ENCODE measurements around the gene RCSD1.

The RCSD1 gene

DNA sequence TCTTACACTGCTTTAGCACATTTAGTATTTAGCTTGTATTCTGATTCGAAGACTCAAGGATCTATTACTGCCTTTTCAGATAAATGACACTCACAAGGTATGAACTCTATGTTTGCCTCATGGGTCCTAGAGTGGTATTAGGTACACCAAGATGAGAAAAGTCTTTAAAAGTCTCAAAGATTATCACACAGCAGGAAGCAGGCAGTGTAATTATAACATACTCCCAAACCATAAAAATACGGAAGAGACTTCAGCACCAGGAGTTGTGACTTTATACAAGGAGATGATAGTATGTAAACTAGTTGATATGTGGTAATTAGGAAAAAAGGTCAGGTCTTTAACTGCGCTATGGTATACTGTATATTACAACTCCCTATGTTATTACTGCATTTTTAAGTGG is 11.2 kb upstream of the RCSD1 start:
- DNase-seq: no peak

DNA sequence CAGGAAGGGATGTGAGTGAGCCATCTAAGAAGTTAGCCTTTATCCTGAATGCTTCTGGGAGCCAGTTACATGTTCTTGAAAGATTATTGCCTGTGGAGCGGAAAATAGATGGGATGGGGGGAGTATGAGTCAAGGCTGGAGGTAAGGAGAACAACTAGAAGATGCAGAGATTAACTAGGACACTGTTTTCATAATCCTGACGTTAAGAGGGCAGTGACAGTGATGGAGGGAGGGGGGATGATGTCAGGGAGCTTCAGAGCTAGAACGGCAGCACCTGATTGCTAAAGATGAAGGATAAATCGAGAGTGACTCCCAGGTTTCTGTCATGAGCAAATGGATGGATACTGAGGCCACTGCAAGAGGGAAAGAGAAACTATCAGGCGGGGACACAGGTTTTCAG is 10.0 kb upstream of the RCSD1 start:
- DNase-seq: no peak

DNA sequence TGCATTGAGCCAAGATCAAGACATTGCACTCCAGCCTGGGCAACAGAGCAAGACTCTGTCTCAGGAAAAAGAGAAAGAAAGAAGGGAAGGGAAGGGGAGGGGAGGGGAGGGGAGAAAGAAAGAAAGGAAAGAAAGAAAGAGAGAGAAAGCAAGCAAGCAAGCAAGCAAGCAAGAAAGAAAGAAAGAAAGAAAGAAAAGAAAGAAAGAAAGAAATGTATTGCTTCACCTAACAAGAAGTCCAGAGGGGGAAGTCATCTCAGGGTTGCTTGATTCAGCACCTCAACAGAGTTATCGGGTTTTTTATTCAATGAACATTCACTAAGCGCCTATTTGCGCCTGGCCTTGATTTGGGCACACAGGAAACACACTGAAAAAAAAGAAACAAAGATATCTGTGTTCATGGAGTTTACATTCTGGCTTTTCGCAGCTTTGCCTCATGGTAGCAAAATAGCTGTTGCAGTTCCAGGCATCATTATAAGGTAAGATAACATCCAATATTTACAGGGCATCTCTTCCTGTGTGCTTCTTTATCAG is 8.2 kb upstream of the RCSD1 start:
- DNase-seq: no peak

DNA sequence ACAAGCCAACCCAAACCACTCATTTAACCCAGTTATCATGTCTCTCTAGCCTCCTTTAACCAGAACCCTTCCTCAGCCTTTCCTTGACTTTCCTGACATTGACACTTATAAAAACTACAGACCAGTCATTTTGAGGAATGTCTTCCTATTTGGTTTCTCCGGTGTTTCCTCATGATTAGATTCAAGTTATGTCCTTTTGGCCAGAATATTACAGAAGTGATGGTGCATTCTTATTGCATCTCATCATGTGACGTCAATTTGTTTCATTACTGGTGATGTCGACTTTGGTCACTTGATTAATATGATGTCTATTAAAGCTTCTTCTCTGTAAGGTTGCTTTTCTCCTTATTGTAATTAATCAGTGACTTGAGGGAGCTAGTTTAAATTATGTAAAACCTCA is 6.1 kb upstream of the RCSD1 start:
- DNase-seq: no peak

DNA sequence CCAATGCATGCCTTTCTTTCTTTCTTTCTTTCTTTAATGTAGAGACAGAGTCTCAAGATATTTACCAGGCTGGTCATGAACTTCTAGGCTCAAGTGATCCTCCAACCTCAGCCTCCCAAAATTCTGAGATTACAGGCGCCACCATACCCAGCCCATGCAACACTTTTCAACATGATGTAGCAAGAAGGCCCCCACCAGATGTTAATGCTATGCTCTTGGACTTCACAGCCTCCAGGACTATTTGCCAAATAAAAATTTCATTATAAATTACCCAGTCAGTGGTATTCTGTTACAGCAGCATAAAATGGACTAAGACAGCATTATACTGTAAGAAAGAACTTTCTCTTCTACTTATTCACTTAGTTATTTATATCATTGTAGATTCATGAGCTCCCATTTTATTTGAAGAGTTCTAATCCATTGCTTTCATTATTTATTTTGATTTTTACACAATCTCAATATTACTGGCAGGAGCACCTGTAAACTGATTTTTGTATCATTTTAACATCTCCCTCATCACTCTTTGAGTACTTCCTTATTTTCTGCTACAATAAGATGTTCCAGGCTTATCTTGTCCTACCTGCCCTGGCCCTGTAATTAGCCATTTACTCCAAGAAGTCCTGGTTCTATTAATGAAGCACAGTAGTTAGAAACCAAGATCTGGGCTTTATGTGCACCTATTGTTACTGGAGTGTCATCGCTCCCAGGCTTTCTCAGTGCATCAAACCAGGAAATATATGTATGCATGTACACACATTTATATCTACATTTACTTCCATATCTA is 4.8 kb upstream of the RCSD1 start:
- DNase-seq: no peak

DNA sequence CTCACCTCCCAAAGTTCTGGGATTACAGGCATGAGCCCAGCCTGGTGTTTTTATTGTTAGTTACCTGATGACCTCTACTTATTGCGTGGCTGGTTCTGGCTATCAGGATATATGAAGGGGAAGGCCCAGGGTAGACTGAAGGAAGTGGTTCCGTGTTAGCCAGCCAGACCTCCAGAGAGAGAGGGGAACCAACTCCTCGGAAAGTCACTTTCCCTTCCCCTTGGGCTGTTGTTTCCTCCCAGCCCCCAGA is 2.5 kb upstream of the RCSD1 start:
- DNase-seq: no peak

DNA sequence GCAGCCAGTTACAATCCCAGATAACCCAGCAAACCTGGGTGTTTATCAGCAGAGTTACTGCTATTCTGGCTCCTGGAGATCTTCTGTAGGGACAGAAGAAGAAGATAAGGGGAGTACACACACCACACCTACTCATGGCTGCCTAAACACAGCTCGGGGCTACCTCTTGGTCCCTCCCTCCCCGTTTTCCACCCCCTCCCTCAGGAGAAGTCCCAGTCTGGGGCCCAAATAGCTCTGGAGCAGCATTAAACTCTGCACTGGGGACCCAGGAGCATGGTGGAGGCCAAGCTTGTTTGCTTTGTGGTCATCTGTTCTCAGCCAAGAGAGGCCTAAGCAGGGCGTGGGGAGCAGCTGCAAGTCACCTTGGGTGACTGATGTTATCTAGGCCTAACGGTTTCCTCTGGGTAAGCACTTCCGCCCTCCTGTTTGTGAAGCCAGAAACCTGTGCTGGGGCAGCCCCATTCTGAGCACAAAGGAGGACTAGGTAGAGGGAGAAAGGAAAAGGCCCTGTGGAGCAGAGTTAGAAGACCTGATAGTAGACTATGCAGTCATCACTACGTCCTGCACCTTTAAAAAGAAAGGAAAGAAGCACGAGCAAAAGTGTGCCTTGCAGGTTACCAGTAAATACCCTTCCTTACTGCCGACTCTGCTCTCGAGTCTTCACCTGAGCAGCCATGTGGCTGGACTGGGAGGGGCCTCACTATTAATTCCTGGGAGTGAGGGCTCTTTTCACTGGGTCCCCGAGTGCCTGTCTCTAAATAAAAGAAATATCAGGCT is 2.0 kb upstream of the RCSD1 start:
- no peak for DNase-seq

DNA sequence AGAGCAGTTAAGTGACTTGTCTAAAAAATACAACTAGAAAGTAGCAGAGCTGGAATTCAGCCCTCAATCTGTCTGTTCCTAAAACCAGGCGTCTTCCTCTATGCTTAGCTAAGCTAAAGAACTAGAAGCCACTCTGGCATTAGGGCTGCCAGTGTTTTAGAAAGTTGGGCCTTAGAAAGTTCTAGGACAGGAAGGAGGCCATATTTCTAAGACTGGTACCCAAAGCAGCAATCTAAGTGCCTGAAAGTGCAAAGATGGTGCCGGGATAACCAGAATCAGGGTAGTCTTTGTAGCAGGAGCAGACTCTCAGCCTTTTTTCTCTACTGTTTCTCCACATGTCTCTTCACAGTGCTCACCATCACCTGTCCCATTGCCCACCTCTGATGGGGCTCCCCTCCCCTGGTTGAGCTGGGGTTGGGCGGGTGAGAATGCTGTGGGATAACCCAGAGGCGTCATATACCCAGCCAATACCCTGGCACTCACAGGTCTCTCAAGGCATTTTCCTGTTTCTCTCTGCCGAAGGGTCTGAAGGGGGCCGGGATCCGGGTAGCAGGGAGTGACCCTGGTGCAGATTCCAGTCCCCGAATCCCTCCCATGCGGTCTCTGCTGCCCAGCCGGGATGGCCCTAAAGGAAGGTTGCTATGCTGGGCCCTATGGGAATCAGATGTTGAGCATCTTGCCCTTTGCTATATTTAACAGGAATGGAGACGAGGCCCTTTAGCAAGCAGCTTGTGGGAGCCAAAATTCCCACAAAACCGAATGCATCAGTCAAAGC is 1.1 kb upstream of the RCSD1 start:
- DNase-seq: no peak

DNA sequence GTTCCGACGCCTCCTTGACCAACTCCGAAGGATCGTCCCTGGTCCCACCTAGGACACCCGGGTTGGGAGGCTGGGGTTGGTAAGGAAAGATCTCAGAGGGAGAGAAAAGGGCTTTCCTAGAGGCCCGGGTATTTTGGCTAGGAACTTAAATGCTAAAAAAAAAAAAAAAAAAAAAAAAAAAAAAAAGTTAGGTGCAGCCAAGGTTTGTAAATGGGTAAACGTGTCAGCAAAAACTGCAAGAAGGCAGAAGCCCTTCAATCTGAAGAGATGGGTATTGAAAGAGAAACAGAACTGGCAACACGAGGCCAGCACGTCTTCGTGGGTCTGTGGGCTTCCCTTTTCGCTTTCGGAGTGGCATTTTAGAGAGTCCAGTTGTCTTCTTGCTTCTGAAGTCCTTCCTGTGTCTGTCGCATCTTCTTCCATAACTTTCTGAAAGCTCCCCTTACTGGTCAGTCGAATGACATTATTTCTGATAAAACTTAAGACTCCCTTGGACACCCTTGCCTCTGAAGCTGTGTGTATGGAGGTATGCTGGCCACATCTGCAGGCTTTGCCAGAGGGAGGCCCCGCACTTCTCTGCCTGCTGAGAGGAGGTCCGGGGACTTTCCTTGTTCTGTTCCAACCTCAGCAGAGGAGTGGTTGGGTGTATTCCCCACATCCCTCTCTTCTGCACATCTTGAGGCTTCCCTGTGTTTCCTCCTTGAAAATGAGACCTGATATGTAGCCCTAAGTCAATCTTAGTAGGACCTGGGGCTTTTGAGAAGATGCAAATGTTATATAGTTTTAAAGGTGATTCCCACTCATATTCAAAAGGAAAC is 745 bp downstream of the RCSD1 start:
- DNase-seq: peak in 1 of 2 donors; percentile 17

DNA sequence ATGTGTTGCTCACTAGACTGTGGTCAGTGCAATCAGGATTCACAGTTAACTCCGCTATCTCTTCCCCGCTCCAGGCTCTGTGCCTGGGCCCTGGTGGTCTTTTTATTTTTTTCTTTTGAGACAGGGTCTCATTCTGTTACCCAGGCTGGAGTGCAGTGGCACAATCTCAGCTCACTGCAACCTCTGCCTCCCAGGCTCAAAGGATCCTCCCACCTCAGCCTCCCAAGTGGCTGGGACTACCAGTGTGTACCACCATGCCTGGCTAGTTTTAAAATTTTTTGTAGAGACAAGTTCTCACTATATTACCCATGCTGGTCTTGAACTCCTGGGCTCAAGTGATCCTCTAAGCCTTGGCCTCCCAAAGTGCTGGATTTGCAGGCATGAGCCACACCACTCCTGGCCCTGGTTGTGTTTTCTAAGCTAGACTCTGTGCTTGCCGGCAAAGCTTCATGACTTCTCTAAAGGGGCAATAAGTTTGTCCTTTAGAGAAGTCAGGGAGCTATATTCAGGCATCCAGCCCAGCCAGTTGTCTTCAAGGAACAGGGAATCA is 1.4 kb downstream of the RCSD1 start:
- no peak for DNase-seq

DNA sequence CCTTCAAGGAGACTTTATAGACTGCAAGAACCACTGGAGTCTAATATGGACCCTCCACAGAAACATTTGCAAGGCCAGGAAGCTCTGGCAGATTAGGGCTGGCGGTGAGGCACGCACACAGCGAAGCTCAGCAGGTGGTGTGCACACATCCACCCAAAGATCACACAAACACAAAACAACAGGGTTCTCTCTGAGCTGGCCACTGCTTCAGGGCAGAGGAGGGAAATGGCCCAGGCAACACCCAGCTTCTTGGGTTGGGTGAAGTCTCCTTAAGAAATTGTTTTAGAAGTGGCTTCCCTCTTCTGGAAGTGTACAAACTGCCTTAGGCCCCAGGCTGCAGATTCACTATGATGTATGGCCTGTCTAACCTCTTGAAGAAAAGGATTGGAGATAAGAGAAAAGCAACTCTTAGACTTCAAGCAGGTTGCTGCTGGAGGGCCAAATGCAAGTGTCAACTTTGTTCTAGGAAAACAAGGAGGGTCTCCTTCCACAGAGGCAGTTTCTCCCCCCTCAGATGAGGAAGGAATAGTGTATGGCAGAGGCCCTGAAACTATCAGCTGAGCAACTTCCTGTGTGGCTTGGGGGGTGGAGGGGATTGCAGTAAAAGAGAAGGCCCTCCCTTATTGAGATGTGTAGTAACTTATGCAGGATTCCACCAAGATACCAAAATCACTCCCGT is 2.0 kb downstream of the RCSD1 start:
- DNase-seq: no peak

DNA sequence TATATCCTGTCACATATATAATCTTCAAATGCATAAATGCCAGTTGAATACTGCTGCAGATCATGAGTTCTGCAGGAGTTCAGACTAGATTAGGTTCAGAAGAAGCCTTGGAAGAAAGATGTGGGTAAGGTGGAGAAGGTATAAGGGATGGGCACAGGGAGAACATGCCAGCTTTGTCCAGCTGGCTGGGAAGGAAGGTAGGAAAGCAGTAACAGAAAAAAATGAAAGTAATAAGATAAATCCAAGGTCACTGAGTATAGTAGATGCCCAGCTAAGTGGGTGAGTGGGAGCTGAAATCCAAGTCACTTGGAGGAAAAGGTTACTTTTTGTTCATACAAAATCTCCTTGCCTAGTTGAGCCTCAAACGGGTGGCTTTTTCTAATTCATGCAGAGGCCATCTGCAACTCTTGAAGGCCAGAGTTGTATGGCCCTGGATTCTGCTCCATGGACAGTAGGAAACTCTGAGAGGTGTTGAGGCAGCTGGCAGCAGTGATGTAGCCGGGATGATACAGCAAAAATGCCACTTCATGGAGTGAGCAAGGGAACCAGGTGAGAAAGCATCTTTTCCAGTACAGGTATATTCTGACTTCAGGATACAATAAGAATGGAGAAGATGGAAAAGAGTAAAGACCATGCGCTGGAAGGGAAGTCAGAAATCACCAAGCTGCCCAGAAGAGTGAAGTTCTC is 3.4 kb downstream of the RCSD1 start:
- DNase-seq: no peak

DNA sequence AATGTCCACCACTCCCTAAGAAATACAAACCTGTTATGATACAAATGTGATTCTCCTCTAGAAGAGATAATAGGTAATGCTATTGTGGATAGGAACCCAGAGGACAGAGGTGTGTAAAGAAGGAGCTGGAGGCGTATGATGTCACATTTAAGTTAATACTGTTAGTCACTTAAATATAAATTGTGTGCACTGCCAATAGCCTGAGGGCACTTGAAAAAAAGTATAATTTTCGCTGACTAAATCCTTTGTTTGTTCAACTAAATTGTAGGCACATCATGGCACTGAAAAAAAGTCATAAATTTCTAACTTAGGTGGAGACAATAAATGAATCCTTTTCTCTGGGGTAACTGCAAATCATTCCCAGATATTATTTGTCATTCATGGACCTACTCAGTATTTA is 4.4 kb downstream of the RCSD1 start:
- DNase-seq: no peak

DNA sequence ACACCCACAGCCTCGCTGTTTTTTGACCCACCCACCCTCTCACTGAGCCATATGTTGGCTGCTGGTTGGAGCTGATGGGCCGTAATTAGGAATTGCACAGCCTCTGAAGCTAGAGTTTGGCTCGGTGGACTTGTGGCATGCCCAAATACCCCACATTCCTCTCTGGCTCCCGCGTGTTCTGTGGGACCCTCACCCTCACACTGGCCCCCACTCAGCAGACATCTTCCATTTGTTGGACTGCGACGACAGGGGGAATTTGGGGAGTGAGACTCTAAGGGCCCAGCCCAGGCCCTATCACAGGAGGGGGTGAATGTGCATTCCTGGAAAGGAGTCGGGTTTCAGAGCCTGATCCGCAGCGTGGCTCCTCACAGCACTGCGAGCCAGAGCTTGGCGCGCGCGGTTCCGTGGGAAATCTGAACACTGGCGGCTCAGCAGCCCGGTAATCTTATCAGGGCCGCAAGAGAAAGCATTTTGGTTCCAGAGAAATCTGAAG is 5.2 kb downstream of the RCSD1 start:
- DNase-seq: no peak

DNA sequence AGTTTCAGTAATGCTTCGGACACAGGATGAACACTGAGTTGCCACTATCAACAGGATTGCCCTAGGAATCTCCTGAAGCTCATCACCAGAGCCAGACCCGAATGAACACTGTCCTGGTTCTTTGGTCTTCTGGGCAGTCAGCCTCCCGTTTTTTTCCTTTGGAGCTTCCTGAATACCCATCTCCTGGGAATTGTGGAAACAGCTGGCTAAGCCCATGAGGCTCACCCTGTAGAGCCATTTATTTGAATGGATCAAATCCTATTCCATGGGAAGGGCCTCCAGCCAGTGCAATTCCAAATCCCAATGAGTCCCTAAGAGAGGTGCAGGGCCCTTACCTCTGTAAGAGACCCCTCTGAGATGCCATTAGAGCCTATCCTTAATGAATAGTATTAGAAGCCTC is 5.9 kb downstream of the RCSD1 start:
- DNase-seq: no peak

DNA sequence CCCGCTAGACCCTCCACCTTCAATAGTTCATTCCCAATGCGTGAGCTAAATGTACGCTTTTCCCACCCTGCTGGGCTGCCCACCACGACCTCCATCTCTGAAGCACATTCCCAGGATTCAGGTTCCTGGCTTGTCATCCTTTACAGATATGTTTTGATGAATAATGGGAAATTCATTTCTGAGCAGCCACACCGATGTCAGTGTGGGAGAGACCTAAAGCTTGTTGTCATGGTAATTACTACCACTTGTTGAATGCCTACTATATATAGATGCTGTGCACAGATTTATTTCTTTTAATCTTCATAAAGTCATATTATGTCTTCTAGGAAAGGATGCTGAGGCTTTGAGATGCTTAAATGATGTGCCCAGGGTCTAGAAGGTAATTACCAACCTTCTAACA is 8.0 kb downstream of the RCSD1 start:
- peak in 1 of 2 donors; percentile 32 for DNase-seq

DNA sequence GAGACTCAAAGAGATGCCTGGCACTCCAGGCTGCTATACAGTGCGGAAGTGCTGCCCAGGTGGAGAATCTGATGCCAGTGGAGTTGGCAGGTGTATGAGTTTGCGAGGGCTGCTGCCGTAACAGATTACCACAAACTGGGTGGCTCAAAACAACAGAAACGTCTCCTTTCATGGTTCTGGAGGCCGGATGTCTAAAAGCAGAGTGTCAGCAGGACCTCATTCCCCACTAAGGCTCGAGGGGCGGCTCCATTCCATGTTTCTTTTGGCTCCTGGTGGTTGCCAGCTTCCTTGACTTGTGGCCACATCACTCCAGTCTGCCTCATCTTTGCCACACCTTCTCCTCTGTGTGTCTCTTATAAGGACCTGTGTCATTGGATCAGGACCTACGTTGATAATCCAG is 10.0 kb downstream of the RCSD1 start:
- DNase-seq: no peak

DNA sequence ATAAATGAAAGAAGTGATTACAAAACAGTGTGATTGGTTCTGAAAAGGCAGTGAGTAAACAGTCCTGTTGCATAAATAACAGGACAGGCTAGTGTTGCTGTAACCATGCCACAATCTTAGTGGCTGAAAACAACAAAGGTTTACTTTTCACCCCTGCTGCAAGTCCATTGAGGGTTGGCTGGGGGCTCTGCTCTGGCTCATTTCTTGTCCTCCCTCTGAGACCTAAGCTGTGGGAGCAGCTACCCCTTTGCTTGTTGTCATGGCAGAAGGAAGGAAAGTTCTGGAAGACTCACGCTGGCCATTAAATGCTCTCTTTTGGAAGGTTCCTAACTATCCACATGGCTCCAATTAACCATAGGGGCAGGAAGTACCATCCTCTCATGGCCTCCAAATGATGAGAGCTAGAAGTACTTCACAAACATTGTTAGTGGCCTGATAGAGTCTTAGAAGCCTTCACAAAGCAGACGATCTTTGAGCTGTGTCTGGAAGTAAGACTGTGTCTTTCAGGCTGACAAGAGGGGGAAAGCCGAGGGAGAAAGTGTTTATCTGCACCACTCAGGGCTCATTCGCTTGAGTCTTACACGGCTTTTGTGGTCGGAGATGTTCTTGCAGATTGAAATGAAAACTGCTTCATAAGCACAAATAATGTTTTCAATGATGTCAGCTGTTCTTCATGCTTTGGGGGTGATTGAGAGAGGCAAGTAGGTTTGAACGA is 11.9 kb downstream of the RCSD1 start:
- no peak for DNase-seq

DNA sequence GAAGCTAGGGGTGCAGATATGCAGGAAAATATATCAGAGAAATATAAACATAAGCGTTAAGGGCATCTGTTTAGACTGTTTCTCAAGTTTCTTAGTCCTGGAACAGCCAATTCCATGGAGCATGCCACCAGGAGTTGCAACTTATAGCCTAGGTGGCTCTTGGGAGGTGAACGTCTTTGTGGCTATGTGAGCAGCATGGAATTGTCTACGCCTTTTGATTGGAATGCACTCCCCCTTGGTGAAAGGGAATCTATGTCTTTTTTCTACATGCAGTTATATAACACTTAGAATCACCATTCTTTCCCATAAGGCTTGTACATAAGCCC is 12.4 kb downstream of the RCSD1 start:
- DNase-seq: no peak

DNA sequence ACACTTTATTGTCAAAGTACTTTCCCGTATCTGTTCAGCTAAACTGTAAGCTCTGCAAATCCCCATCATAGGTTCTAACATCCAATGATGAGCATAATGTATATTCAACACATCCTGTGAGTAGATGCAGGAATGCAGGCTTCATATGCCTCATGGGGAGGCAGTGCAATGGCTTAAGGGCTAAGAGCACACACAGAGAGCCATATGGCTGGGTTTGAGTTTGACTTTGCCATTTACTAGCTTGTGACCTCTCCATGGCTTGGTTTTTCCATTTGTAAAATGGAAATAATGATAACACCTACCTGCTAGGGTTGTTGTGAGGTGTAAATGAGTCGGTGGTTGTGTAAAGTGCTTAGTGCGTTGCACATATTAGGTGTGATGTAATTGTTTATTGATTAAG is 13.4 kb downstream of the RCSD1 start:
- DNase-seq: no peak

DNA sequence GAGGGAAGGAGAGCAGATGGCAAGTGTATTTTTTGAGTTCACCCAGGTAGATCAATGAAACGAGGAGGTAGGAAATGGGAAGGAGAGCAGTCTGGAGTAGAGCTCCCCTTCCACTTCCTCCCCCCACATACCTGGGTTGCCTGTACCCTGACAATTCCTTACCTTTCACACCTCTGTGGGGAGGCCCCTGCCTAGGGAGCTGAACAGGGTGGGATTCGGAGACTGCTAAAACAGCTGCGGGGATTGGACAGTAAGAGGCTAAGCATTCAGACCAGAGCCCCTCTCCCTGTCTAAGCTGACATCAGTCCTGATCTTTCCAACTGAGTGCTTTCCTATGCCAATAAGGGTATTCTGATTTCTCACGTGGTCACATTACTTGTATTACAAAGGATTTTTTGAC is 14.5 kb downstream of the RCSD1 start:
- no peak for DNase-seq

Data from hippocampal formation (tissue), 2 donors.